LNCAP (cell line): ENCODE results near the gene DMD.

ENCODE experiments used
- TF ChIP-seq, protein P1 (sequence below): fragments of 450-650 bp; IDR thresholded peaks from 2 replicates; pipeline ENCODE4 v1.5.1; 2017; ENCODE audit warnings: mild to moderate bottlenecking

DMD gene

DNA sequence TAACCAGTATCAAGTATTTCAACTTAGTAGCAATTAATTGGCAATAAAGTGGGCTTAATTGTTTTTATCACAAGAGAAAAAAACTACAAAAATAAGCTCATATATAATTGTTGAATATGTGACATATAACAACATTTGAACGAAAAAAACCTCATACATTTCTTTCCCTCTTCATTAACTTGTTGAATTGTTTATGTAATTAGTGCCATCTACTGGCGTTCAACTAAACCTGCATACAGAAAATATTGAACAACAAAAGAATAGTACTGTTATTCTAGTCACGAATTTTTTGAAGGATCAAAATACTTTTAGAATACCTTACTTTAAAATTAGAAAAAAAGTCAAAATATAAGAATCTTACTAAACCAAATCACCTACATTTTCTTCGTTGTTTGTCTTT lies 1553.0 kb downstream of the DMD start:
- TF ChIP-seq, protein P1, sequence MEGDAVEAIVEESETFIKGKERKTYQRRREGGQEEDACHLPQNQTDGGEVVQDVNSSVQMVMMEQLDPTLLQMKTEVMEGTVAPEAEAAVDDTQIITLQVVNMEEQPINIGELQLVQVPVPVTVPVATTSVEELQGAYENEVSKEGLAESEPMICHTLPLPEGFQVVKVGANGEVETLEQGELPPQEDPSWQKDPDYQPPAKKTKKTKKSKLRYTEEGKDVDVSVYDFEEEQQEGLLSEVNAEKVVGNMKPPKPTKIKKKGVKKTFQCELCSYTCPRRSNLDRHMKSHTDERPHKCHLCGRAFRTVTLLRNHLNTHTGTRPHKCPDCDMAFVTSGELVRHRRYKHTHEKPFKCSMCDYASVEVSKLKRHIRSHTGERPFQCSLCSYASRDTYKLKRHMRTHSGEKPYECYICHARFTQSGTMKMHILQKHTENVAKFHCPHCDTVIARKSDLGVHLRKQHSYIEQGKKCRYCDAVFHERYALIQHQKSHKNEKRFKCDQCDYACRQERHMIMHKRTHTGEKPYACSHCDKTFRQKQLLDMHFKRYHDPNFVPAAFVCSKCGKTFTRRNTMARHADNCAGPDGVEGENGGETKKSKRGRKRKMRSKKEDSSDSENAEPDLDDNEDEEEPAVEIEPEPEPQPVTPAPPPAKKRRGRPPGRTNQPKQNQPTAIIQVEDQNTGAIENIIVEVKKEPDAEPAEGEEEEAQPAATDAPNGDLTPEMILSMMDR = peak; percentile 50

DNA sequence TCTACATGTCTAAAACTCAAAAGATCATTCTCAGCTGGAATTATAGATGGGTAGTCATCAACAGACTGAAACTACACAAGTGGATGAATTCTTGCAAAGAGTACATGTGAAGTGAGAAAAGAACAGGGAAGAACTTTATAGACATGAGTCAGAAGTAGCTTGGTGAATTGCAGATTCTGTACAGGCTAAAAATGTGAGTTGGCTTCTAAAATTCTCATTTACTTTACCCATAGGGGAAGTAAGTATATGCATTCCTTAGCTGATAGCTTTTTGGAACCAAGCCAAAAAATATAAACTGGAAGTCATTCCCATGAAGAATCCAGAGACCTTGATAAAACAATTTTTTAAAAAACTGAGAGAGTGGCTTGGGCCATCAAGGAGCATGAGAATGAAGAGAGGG lies 1555.3 kb downstream of the DMD start:
- TF ChIP-seq, protein P1 = no peak

DNA sequence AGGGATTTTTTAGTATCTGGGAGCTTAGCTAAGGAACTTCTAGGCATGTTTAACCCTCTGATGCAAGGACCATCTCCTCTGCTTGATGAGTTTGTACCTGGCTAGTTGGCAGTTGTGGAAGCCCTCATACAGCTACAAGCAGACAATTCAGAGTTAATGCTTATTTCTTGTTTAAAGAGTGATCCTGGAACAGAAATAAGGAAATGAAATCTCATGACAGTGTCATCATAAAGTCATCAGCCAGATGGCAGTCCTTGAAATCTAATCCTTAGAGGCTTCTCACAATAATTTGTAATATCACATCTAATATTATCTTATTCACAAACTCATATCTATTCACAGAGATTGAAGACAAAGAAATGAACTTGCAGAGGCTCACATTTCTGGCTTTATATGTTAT lies 1557.9 kb downstream of the DMD start:
- TF ChIP-seq, protein P1 = no peak

DNA sequence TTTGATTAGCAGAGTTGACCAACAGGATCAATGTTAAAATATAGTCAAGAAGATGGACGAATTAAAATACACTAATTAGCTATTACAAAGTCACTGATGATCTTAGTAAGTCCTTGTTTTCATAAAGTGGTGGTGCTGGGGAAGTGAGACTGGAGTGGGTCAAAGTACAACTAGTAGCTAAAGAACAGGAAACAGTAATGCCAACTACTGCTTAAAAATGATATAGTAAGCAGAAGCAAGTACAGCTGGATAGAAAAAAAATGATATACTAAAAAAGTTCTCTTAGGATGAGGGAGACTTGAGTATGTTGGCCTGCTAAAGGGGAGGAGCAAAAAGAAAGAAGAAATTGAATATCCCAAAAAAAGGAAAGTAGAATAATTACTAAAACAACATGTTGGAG lies 1558.7 kb downstream of the DMD start:
- TF ChIP-seq, protein P1 = no peak

DNA sequence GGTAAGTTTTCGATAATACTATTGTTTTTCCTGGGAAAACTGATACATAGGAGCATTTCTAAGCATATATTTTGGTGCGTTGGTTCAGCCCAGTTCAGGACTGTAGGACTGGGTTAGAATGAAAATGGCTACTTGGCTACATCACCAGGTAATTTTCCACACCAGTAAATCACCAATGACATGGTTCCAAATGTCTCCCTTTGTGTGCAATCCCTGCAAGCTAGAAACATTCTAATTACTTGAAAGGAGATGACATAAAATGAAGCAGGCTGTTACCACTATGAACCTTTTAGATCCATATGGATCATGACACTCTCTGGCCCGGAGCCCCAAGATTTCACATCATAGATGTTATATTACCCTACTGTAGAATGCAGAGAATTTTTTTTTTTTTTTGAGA lies 1562.1 kb downstream of the DMD start:
- TF ChIP-seq, protein P1 = no peak

DNA sequence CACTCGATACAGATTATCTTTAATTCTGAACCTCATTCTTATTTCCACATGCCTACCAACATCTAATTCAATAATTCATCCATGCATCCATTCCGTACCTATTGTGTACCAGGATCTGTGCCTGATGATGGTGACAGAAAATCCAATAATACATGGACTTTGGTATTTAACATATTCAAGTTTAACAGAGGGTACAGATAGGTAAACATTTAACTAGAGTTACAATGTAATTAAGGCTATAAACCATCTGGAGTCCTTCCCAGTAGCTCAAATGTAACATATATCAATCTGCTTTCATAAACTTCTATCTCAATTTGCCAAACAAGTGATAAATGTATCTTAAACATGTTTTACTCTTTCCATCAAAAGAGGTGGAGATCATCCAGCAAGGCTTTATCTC lies 1578.0 kb downstream of the DMD start:
- TF ChIP-seq, protein P1 = no peak

DNA sequence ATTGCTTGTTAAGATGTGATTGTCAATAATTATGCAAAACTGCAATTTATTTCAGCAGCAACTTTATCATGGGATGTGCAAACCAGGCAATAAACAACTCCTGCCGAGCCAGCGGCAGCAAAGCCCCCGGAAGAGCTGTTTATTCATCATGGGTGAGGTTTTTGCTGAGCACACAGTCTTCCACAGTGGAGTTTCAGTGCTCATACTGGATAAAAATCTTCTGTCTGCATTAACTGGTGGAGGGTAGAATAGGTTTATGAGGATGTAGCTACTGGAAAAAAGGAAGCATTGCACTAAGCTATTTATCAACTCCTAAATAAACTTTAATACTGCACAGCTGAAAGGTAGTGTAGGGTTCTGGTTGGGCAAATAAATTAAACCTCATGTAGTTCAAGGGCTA lies 1582.2 kb downstream of the DMD start:
- TF ChIP-seq, protein P1 = no peak

DNA sequence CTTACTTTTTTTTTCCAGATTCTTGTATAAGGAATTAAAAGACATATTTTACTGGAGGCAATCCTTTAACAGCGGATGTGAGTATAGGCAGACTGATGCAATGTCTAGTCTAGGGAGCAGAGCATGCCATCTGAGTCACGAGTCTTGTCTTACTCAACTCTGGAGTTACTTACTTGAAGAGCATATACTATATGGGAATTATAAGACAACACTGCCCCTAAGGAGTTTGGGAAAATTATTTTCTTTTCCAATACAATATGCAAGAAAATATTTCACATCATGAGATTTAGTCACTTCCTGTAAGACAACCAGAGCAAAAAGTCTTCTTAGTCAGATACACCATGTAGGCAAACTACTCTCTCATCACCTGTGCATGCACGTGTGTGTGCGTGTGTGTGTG lies 1602.2 kb downstream of the DMD start:
- TF ChIP-seq, protein P1 = no peak
